HG02798 (cell line): ENCODE measurements around the gene CSNK1G3.

Experiments used
- ATAC-seq: cut with Tn5 transposase; IDR thresholded peaks from one replicate; pipeline ENCODE4 v1.9.1; 2021; ENCODE audit warnings: mild to moderate bottlenecking; ENCODE audit not compliant: unreplicated experiment, poor library complexity

CSNK1G3 gene

GRCh38 chr5:123554601-123555000, 42.6 kb downstream of the CSNK1G3 start:
- ATAC-seq: no peak

GRCh38 chr5:123557907-123558306, 45.9 kb downstream of the CSNK1G3 start:
- ATAC-seq: no peak

- no peak for ATAC-seq
Measured at GRCh38 chr5:123558762-123559433, 46.9 kb downstream of the CSNK1G3 start.

GRCh38 chr5:123559434-123559775, 47.4 kb downstream of the CSNK1G3 start:
- no peak for ATAC-seq

- no peak for ATAC-seq
Measured at GRCh38 chr5:123561230-123561629, 49.3 kb downstream of the CSNK1G3 start.

- ATAC-seq: no peak
Measured at GRCh38 chr5:123571927-123572326, 60.0 kb downstream of the CSNK1G3 start.

GRCh38 chr5:123578390-123578789, 66.4 kb downstream of the CSNK1G3 start:
- ATAC-seq: no peak

- ATAC-seq: no peak
Measured at GRCh38 chr5:123579410-123579809, 67.4 kb downstream of the CSNK1G3 start.

GRCh38 chr5:123582550-123583285, 70.7 kb downstream of the CSNK1G3 start:
- no peak for ATAC-seq

- no peak for ATAC-seq
Measured at GRCh38 chr5:123585871-123586270, 73.9 kb downstream of the CSNK1G3 start.

- ATAC-seq: no peak
Measured at GRCh38 chr5:123594434-123594833, 82.5 kb downstream of the CSNK1G3 start.

- ATAC-seq: no peak
Measured at GRCh38 chr5:123597018-123597417, 85.0 kb downstream of the CSNK1G3 start.

GRCh38 chr5:123598028-123598689, 86.2 kb downstream of the CSNK1G3 start:
- peak; percentile 53 for ATAC-seq

GRCh38 chr5:123599171-123599570, 87.2 kb downstream of the CSNK1G3 start:
- ATAC-seq: no peak

GRCh38 chr5:123601610-123602009, 89.6 kb downstream of the CSNK1G3 start:
- no peak for ATAC-seq

- ATAC-seq: no peak
Measured at GRCh38 chr5:123605822-123606221, 93.8 kb downstream of the CSNK1G3 start.

GRCh38 chr5:123610209-123610608, 98.2 kb downstream of the CSNK1G3 start:
- ATAC-seq: no peak

- peak; percentile 81 for ATAC-seq
Measured at GRCh38 chr5:123610665-123611405, 98.9 kb downstream of the CSNK1G3 start.

GRCh38 chr5:123611406-123611709, 99.4 kb downstream of the CSNK1G3 start:
- ATAC-seq: peak; percentile 16

- no peak for ATAC-seq
Measured at GRCh38 chr5:123617561-123617960, 105.6 kb downstream of the CSNK1G3 start.

GRCh38 chr5:123626051-123626450, 114.1 kb downstream of the CSNK1G3 start:
- no peak for ATAC-seq
